Liver (tissue), 9 donors: ENCODE data around the gene ANP32A. TPM values are rescaled to one million over a fixed set of nuclear protein-coding genes. Genes with fewer than 3 reads are reported as not detected.

Source experiments
- DNase-seq: peaks from one replicate; pipeline ENCODE4 v3.0.0-alpha.2; 2017; ENCODE audit warnings: low spot score
- H3K27ac ChIP-seq, 2 donors: one replicate each; pipeline ENCODE4 v1.7.0; 2013; ENCODE audit warnings: inconsistent platforms in 2 of 2, low read length in 2 of 2, control low read depth in 1 of 2, low read depth in 1 of 2, mild to moderate bottlenecking in 1 of 2
- H3K27me3 ChIP-seq, 4 donors: one replicate each; pipeline versions ENCODE4 v1.6.1 to v1.7.0; 2013; ENCODE audit warnings: low read length in 3 of 4, inconsistent platforms in 1 of 4, mild to moderate bottlenecking in 1 of 4, moderate library complexity in 1 of 4; ENCODE audit not compliant: control insufficient read depth in 4 of 4, insufficient read depth in 4 of 4
- H3K36me3 ChIP-seq, 4 donors: one replicate each; pipeline versions ENCODE4 v1.6.1 to v1.7.0; 2013; ENCODE audit warnings: low read length in 3 of 4, mild to moderate bottlenecking in 3 of 4, low read depth in 1 of 4, moderate library complexity in 1 of 4; ENCODE audit not compliant: control insufficient read depth in 4 of 4, insufficient read depth in 3 of 4
- H3K4me1 ChIP-seq, 4 donors: one replicate each; pipeline versions ENCODE4 v1.6.1 to v1.7.0; 2013; ENCODE audit warnings: low read length in 3 of 4, mild to moderate bottlenecking in 3 of 4, moderate library complexity in 1 of 4; ENCODE audit not compliant: control insufficient read depth in 4 of 4, insufficient read depth in 4 of 4
- H3K4me3 ChIP-seq, 3 donors: one replicate each; pipeline versions ENCODE4 v1.6.1 to v1.7.0; 2013; ENCODE audit warnings: low read length in 3 of 3, control low read depth in 1 of 3, low read depth in 1 of 3, mild to moderate bottlenecking in 1 of 3
- H3K9ac ChIP-seq, 2 donors: one replicate each; pipeline ENCODE4 v1.7.0; 2013; ENCODE audit warnings: low read length in 2 of 2, mild to moderate bottlenecking in 2 of 2, moderate library complexity in 2 of 2, control low read depth in 1 of 2, low read depth in 1 of 2
- H3K9me3 ChIP-seq, 4 donors: one replicate each; pipeline versions ENCODE4 v1.6.1 to v1.7.0; 2013; ENCODE audit warnings: low read length in 3 of 4; ENCODE audit not compliant: control insufficient read depth in 4 of 4
- EGR1 ChIP-seq, 2 donors: IDR thresholded peaks; 2 replicates each; pipeline ENCODE4 v1.6.1; 2016 to 2018; ENCODE audit warnings: antibody characterized with exemption in 2 of 2, low read depth in 2 of 2
- FOXA1 ChIP-seq: IDR thresholded peaks from 2 replicates; pipeline ENCODE4 v1.6.1; 2016; ENCODE audit warnings: antibody characterized with exemption
- FOXA2 ChIP-seq: IDR thresholded peaks from 2 replicates; pipeline ENCODE4 v1.6.1; 2016; ENCODE audit warnings: antibody characterized with exemption
- GABPA ChIP-seq, 2 donors: IDR thresholded peaks in 1 of 2; conservative IDR thresholded peaks in 1 of 2; 2 replicates each; pipeline ENCODE4 v1.6.1; 2016; ENCODE audit warnings: antibody characterized with exemption in 2 of 2, mild to moderate bottlenecking in 1 of 2, moderate library complexity in 1 of 2
- HNF4G ChIP-seq: IDR thresholded peaks from 2 replicates; pipeline ENCODE4 v1.6.1; 2016; ENCODE audit warnings: antibody characterized with exemption
- JUND ChIP-seq, 2 donors: IDR thresholded peaks; 2 replicates each; pipeline ENCODE4 v1.6.1; 2016; ENCODE audit warnings: antibody characterized with exemption in 2 of 2
- NR2F2 ChIP-seq: IDR thresholded peaks from 2 replicates; pipeline ENCODE4 v1.6.1; 2016; ENCODE audit warnings: antibody characterized with exemption
- RAD21 ChIP-seq, 2 donors: IDR thresholded peaks; 2 replicates each; pipeline ENCODE4 v1.6.1; 2016; ENCODE audit warnings: antibody characterized with exemption in 2 of 2, mild to moderate bottlenecking in 2 of 2
- RXRA ChIP-seq, 2 donors: IDR thresholded peaks; 2 replicates each; pipeline ENCODE4 v1.6.1; 2017 to 2018; ENCODE audit warnings: antibody characterized with exemption in 2 of 2, mild to moderate bottlenecking in 1 of 2
- SP1 ChIP-seq: IDR thresholded peaks from 2 replicates; pipeline ENCODE4 v1.6.1; 2018; ENCODE audit warnings: antibody characterized with exemption, mild to moderate bottlenecking
- YY1 ChIP-seq: IDR thresholded peaks from 2 replicates; pipeline ENCODE4 v1.6.1; 2016; ENCODE audit warnings: antibody characterized with exemption, mild to moderate bottlenecking
- WGBS: extraction: QIAGEN DNeasy Blood & Tissue Kit; methylation state at CpG from one replicate; pipeline ENCODE4 v1.1.7; 2013; 5-methylcytosine and 5-hydroxymethylcytosine counted together
- polyA plus RNA-seq, 2 donors: library from polyadenylated mRNA; stranded (reverse) in 1 of 2; unstranded in 1 of 2; fragments of 200-250 nt in 1 of 2; fragments of >200 nt in 1 of 2; fragmentation: Nextera tagmentation in 1 of 2; extraction: Ambion mirVana in 1 of 2; gene quantifications; one replicate each; pipeline versions ENCODE4 v1.2.1 to v1.2.3, GENCODE V29; 2013 to 2015
- total RNA-seq, 2 donors: library from RNA; depleted of rRNA; stranded (reverse); fragments of >200 nt; gene quantifications; one replicate each; pipeline ENCODE4 v1.2.3, GENCODE V29; 2014
- TF ChIP-seq, protein P1 (sequence below): IDR thresholded peaks from 2 replicates; pipeline ENCODE4 v1.6.1; 2016; ENCODE audit warnings: antibody characterized with exemption
- TF ChIP-seq, protein P2 (sequence below): fragments of 150-350 bp; IDR thresholded peaks from 2 replicates; pipeline ENCODE4 v1.5.1; 2017; ENCODE audit warnings: improper control_type of control experiment, low read depth, low read length; ENCODE audit not compliant: missing input control
- TF ChIP-seq, protein P3 (sequence below): IDR thresholded peaks from 2 replicates; pipeline ENCODE4 v1.6.1; 2016; ENCODE audit warnings: antibody characterized with exemption
- donor health status: healthy.
- donor health status: healthy.
- donor health status: healthy.
- donor health status: healthy.
- donor health status: healthy.

Gene ANP32A
- total and polyA plus RNA-seq, 4 donors: 30.5 to 60.4 (median 39.4) TPM

DNA sequence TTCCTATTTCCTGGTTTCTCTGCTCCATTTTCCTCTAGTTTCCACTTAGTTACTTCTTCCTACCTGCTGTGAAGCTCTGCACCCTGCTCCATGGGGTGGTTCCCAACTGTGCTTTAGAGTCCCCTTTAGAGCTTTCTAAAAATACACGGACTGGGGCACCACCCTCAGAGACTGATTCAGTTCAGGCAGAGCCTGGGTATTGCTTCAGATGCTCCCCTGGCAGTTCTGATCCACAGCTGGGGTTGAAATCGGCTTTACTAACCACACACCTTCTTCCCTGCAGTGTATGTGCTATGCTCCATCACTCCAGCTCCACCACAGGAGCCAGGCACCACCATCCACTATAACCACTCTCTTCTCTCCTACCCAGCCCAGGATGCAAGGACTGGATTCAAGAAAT, 12.6 kb downstream of the ANP32A start:
- Histone ChIP-seq H3K4me1 (peaks cover 0 to 22% (median 5%) of the 10 kb centered on the region in 4 donors), H3K27ac (no peak overlapping the region), H3K9ac (no peak overlapping the region), H3K36me3 (no peaks in the 10 kb centered on the region), H3K4me3 (no peak overlapping the region), H3K9me3 (no peaks in the 10 kb centered on the region), H3K27me3 (no peaks in the 10 kb centered on the region)
- TF ChIP-seq RAD21 (IDR thresholded peaks at IDR 0.05) (no peak), SP1 (no peak), FOXA2 (no peak), RXRA (IDR thresholded peaks at IDR 0.05) (no peak), YY1 (no peak)
- TF ChIP-seq, protein P1, sequence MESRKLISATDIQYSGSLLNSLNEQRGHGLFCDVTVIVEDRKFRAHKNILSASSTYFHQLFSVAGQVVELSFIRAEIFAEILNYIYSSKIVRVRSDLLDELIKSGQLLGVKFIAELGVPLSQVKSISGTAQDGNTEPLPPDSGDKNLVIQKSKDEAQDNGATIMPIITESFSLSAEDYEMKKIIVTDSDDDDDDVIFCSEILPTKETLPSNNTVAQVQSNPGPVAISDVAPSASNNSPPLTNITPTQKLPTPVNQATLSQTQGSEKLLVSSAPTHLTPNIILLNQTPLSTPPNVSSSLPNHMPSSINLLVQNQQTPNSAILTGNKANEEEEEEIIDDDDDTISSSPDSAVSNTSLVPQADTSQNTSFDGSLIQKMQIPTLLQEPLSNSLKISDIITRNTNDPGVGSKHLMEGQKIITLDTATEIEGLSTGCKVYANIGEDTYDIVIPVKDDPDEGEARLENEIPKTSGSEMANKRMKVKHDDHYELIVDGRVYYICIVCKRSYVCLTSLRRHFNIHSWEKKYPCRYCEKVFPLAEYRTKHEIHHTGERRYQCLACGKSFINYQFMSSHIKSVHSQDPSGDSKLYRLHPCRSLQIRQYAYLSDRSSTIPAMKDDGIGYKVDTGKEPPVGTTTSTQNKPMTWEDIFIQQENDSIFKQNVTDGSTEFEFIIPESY: no peak
- TF ChIP-seq, protein P2, sequence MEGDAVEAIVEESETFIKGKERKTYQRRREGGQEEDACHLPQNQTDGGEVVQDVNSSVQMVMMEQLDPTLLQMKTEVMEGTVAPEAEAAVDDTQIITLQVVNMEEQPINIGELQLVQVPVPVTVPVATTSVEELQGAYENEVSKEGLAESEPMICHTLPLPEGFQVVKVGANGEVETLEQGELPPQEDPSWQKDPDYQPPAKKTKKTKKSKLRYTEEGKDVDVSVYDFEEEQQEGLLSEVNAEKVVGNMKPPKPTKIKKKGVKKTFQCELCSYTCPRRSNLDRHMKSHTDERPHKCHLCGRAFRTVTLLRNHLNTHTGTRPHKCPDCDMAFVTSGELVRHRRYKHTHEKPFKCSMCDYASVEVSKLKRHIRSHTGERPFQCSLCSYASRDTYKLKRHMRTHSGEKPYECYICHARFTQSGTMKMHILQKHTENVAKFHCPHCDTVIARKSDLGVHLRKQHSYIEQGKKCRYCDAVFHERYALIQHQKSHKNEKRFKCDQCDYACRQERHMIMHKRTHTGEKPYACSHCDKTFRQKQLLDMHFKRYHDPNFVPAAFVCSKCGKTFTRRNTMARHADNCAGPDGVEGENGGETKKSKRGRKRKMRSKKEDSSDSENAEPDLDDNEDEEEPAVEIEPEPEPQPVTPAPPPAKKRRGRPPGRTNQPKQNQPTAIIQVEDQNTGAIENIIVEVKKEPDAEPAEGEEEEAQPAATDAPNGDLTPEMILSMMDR: no peak
- WGBS: 37% methylated on average over 2 of the region's 2 CpGs
- DNase-seq: no peak

DNA sequence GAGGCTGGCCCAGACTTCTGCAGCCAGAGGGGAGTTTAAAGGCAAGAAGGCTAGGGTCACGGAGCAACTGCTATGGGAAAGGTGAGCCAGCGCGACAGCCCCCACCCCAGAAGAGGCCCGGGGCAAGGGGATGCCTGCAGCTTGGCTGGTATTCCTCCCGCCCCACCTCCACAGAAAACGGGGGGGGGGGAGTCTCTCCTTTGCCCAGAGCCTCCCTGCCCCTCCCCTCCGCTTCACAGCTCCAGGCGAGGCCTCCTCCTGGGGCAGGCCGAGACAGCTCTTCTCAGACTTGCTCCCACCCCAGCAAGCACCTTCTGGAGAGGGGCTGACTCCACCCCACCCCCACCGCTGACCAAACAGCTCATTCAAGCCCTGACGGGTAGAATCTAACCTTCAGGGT, 13.4 kb downstream of the ANP32A start:
- no peaks in the 10 kb centered on the region for H3K27me3 ChIP-seq
- H3K9ac ChIP-seq: no peak overlapping the region
- H3K36me3 ChIP-seq: no peaks in the 10 kb centered on the region
- H3K4me1 ChIP-seq: peaks cover 0 to 29% (median 10%) of the 10 kb centered on the region in 4 donors
- no peak overlapping the region for H3K4me3 ChIP-seq
- H3K27ac ChIP-seq: no peak overlapping the region
- no peaks in the 10 kb centered on the region for H3K9me3 ChIP-seq
- WGBS: 83% methylated on average over 11 of the region's 11 CpGs
- DNase-seq: no peak
- TF ChIP-seq EGR1 (IDR thresholded peaks at IDR 0.05; ENCODE audit: low read depth in 2 of 2) (no peak), JUND (IDR thresholded peaks at IDR 0.05) (no peak), GABPA (IDR thresholded peaks at IDR 0.05 in 1 of 2, conservative IDR thresholded peaks at IDR 0.05 in 1 of 2) (no peak), YY1 (no peak), FOXA1 (no peak), RAD21 (IDR thresholded peaks at IDR 0.05) (no peak), HNF4G (no peak)
- TF ChIP-seq, protein P3, sequence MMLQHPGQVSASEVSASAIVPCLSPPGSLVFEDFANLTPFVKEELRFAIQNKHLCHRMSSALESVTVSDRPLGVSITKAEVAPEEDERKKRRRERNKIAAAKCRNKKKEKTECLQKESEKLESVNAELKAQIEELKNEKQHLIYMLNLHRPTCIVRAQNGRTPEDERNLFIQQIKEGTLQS: no peak

DNA sequence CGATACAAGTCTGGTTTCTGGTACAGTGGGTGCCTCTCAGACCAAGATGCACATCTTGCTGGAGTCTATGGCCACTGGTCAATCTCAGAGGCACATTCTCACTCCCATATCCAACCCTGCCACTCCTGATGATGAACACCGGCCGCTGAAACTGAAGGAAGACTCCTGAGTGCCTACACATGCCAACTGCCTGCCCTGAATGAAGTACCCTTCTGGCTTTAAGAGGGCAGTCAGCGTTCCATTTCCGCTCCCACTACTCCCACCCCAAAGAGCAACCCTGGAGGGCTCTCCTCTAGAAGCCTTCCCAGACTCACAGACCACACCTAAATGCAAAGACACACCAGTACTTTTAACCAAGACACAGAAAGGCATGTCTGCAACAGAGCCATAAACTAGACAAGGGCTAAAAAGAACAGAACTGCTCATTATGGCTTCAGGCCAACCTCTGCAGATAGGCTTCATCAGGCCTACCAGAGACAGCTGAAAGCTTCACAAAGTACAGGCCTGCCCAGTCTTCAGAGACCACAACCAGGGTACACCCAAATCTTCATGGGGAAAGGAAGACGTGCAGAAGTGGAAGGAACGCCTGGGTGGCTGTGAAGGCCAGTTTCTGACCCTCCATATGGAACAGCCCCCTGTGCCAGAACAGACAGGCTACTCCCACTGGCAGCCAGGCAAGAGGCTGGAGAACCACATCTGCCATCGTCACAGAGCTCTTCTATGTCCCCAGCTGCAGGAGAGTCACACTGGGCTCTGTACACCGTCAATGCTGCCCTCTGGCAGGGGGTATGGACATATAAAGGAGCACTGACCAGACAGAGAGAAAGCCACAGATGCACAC, 14.3 kb downstream of the ANP32A start:
- no peaks in the 10 kb centered on the region for H3K9me3 ChIP-seq
- no peaks in the 10 kb centered on the region for H3K27me3 ChIP-seq
- no peaks in the 10 kb centered on the region for H3K36me3 ChIP-seq
- H3K27ac ChIP-seq: no peak overlapping the region
- no peak for TF ChIP-seq YY1
- no peak for TF ChIP-seq NR2F2
- TF ChIP-seq, protein P1: no peak
- TF ChIP-seq, protein P2: no peak
- TF ChIP-seq HNF4G: no peak
- no peak for DNase-seq
- no peak overlapping the region for H3K9ac ChIP-seq
- H3K4me1 ChIP-seq: peaks cover 3 to 37% (median 18%) of the 10 kb centered on the region in 4 donors
- WGBS: 81% methylated on average over 9 of the region's 9 CpGs
- no peak overlapping the region for H3K4me3 ChIP-seq
